OCI-LY7 (cell line): ENCODE data around the gene TSPAN5. TPM values are rescaled to one million over a fixed set of nuclear protein-coding genes. Genes with fewer than 3 reads are reported as not detected.

Experiments used
- BruUV-seq: library from RNA; stranded (reverse); fragments of 400-500 nt; replicated peaks from 2 replicates; lab custom pipeline; 2021; lab: Mats Ljungman, UMichigan
- CTCF ChIA-PET: fragments of 300-600 bp; sonication (Branson Sonifier 250); formaldehyde crosslinking; loops from one replicate; lab custom pipeline; 2022; ENCODE audit warnings: antibody characterized with exemption; ENCODE audit not compliant: unreplicated experiment; lab: Charles Lee
- POLR2A ChIA-PET: fragments of 300-600 bp; sonication (Branson Sonifier 250); formaldehyde crosslinking; loops from one replicate; lab custom pipeline; 2022; ENCODE audit warnings: antibody characterized with exemption; lab: Charles Lee
- DNase-seq: peaks from one replicate; pipeline ENCODE4 v3.0.0-alpha.2; 2015; ENCODE audit warnings: low spot score
- H2AFZ ChIP-seq: fragments of 200-600 bp; sonication (generic), shearing (Covaris generic); 2 replicates; pipeline ENCODE4 v1.6.1; 2014; ENCODE audit warnings: mild to moderate bottlenecking, antibody characterized with exemption, low read length, moderate library complexity
- H3K27ac ChIP-seq: fragments of 200-600 bp; sonication (generic); 2 replicates; pipeline ENCODE4 v1.5.1; 2014; ENCODE audit warnings: mixed run types, low read depth, mild to moderate bottlenecking, moderate library complexity, low read length, inconsistent platforms; ENCODE audit not compliant: poor library complexity, severe bottlenecking
- H3K36me3 ChIP-seq: fragments of 200-600 bp; sonication (generic); 2 replicates; pipeline ENCODE4 v1.6.1; 2014; ENCODE audit warnings: mild to moderate bottlenecking, antibody characterized with exemption, low read length, moderate library complexity, mixed read lengths; ENCODE audit not compliant: insufficient read depth
- H3K4me1 ChIP-seq: fragments of 200-600 bp; sonication (generic); 2 replicates; pipeline ENCODE4 v1.5.1; 2014; ENCODE audit warnings: mild to moderate bottlenecking, low read length; ENCODE audit not compliant: insufficient read depth, poor library complexity, severe bottlenecking
- H3K4me2 ChIP-seq: fragments of 200-600 bp; sonication (generic); 2 replicates; pipeline ENCODE4 v1.6.1; 2014; ENCODE audit warnings: mild to moderate bottlenecking, low read length
- H3K4me3 ChIP-seq: fragments of 200-600 bp; sonication (generic); 2 replicates; pipeline ENCODE4 v1.5.1; 2014; ENCODE audit warnings: mild to moderate bottlenecking, low read depth, low read length; ENCODE audit not compliant: poor library complexity, severe bottlenecking
- H3K79me2 ChIP-seq: fragments of 200-600 bp; sonication (generic); 2 replicates; pipeline ENCODE4 v1.6.1; 2016; ENCODE audit warnings: low read depth, mild to moderate bottlenecking, low read length, moderate library complexity, mixed read lengths; ENCODE audit not compliant: insufficient read depth
- H3K9me2 ChIP-seq: fragments of 200-600 bp; sonication (generic); 2 replicates; pipeline ENCODE4 v1.6.1; 2016; ENCODE audit warnings: mild to moderate bottlenecking, low read length, mixed read lengths; ENCODE audit not compliant: insufficient read depth
- H3K9me3 ChIP-seq: fragments of 200-600 bp; sonication (generic); 2 replicates; pipeline ENCODE4 v1.6.1; 2014; ENCODE audit warnings: mild to moderate bottlenecking, mixed run types, low read length, mixed read lengths
- H4K20me1 ChIP-seq: fragments of 200-600 bp; sonication (generic); 2 replicates; pipeline ENCODE4 v1.6.1; 2014; ENCODE audit warnings: mild to moderate bottlenecking, antibody characterized with exemption, low read length, moderate library complexity, mixed read lengths; ENCODE audit not compliant: insufficient read depth
- CTCF ChIP-seq: fragments of 200-600 bp; sonication (generic); conservative IDR thresholded peaks from 2 replicates; pipeline ENCODE4 v1.5.1; 2014; ENCODE audit warnings: mild to moderate bottlenecking, antibody characterized with exemption, low read length, moderate library complexity, mixed read lengths
- EZH2phosphoT487 ChIP-seq: fragments of 200-600 bp; sonication (generic); IDR thresholded peaks from 2 replicates; pipeline ENCODE4 v1.6.1; 2018; ENCODE audit warnings: low read depth, borderline replicate concordance, mild to moderate bottlenecking, mixed run types, antibody characterized with exemption, low read length, moderate library complexity, mixed read lengths
- intact Hi-C: fragments of 100-400 bp; cut with micrococcal nuclease; formaldehyde crosslinking; loops from one replicate; pipeline ENCODE4 v1.10.0; 2022; ENCODE audit not compliant: unreplicated experiment
- total RNA-seq, 2 experiments: library from RNA; depleted of rRNA in 1 of 2; stranded (reverse); fragments of >200 nt in 1 of 2; shearing (Covaris generic) in 1 of 2; gene quantifications; 2 replicates each; pipeline ENCODE4 v1.2.3, GENCODE V29; 2014 to 2022

TSPAN5 gene
- total RNA-seq, 2 experiments from 2014 or later: not detected

GRCh38 chr4:98493296-98493695, 165.1 kb downstream of the TSPAN5 start:
- no TSS peak for BruUV-seq
- DNase-seq: no peak
- POLR2A ChIA-PET: interaction anchor here (0.7 kb wide), 1 partner anchor 126 kb away, joined by 3 read pairs; no protein-coding TSS in a partner anchor
- Histone ChIP-seq H3K9me2 (no peaks in the 10 kb centered on the region), H3K36me3 (no peaks in the 10 kb centered on the region), H3K27ac (no peak overlapping the region), H3K79me2 (no peaks in the 10 kb centered on the region), H3K9me3 (no peaks in the 10 kb centered on the region), H3K4me2 (no peak overlapping the region), H4K20me1 (no peaks in the 10 kb centered on the region), H3K4me3 (no peak overlapping the region), H3K4me1 (no peaks in the 10 kb centered on the region), H2AFZ (no peak overlapping the region)
- intact Hi-C loops: no loop called here
- CTCF ChIA-PET: no interaction called here
- TF ChIP-seq EZH2phosphoT487 (no peak), CTCF (no peak)

GRCh38 chr4:98491899-98492559, 166.4 kb downstream of the TSPAN5 start:
- Histone ChIP-seq H3K4me1 (no peaks in the 10 kb centered on the region), H3K36me3 (no peaks in the 10 kb centered on the region), H3K4me3 (no peak overlapping the region), H3K27ac (no peak overlapping the region), H3K9me3 (no peaks in the 10 kb centered on the region), H2AFZ (no peak overlapping the region), H3K79me2 (no peaks in the 10 kb centered on the region), H4K20me1 (no peaks in the 10 kb centered on the region), H3K9me2 (no peaks in the 10 kb centered on the region), H3K4me2 (no peak overlapping the region)
- DNase-seq: no peak
- TF ChIP-seq EZH2phosphoT487: no peak
- TF ChIP-seq CTCF: no peak
- CTCF ChIA-PET: no interaction called here
- intact Hi-C loops: no loop called here
- POLR2A ChIA-PET: no interaction called here
- no TSS peak for BruUV-seq

GRCh38 chr4:98490251-98490650, 168.2 kb downstream of the TSPAN5 start:
- Histone ChIP-seq H3K79me2 (no peaks in the 10 kb centered on the region), H3K4me2 (no peak overlapping the region), H3K9me2 (no peaks in the 10 kb centered on the region), H3K4me1 (no peaks in the 10 kb centered on the region), H3K4me3 (no peak overlapping the region), H4K20me1 (no peaks in the 10 kb centered on the region), H3K27ac (no peak overlapping the region), H3K36me3 (no peaks in the 10 kb centered on the region), H2AFZ (no peak overlapping the region), H3K9me3 (no peaks in the 10 kb centered on the region)
- intact Hi-C loops: no loop called here
- BruUV-seq: no TSS peak
- CTCF ChIA-PET: no interaction called here
- no peak for TF ChIP-seq EZH2phosphoT487
- no peak for TF ChIP-seq CTCF
- DNase-seq: no peak
- POLR2A ChIA-PET: interaction anchor here (0.6 to 1.0 kb wide), 2 partner anchors 9 to 131 kb away, joined by 3 to 4 read pairs; no protein-coding TSS in a partner anchor
